Lung (tissue), 12 donors: ENCODE measurements around the gene ZNF488. TPM values are rescaled to one million over a fixed set of nuclear protein-coding genes. Genes with fewer than 3 reads are reported as not detected.

Experiments used
- ATAC-seq: fragments of 200-7000 bp; cut with Tn5 transposase; one replicate; pipeline ENCODE4 v1.9.1; 2020; ENCODE audit warnings: moderate number of reproducible peaks; ENCODE audit not compliant: insufficient read depth, low FRiP score
- DNase-seq, 3 donors: peaks; one replicate each; pipeline ENCODE4 v3.0.0-alpha.2; 2013 to 2017
- H3K27ac ChIP-seq, 2 donors: one replicate each; pipeline ENCODE4 v1.5.1; 2013; ENCODE audit warnings: mild to moderate bottlenecking in 2 of 2, moderate library complexity in 2 of 2, control low read depth in 1 of 2, inconsistent platforms in 1 of 2, low read depth in 1 of 2, low read length in 1 of 2
- H3K27me3 ChIP-seq, 3 donors: one replicate each; pipeline ENCODE4 v1.5.1; 2013; ENCODE audit warnings: low read length in 2 of 3; ENCODE audit not compliant: control insufficient read depth in 3 of 3, insufficient read depth in 3 of 3
- H3K36me3 ChIP-seq, 4 donors: one replicate each; pipeline ENCODE4 v1.5.1; 2013; ENCODE audit warnings: low read length in 4 of 4, mild to moderate bottlenecking in 1 of 4, moderate library complexity in 1 of 4; ENCODE audit not compliant: control insufficient read depth in 4 of 4, insufficient read depth in 4 of 4
- H3K4me1 ChIP-seq, 5 donors: one replicate each; pipeline ENCODE4 v1.5.1; 2013; ENCODE audit warnings: low read length in 5 of 5, mild to moderate bottlenecking in 2 of 5, moderate library complexity in 1 of 5; ENCODE audit not compliant: control insufficient read depth in 5 of 5, insufficient read depth in 5 of 5
- H3K4me3 ChIP-seq: one replicate; pipeline ENCODE4 v1.5.1; 2013; ENCODE audit warnings: mild to moderate bottlenecking, control low read depth, moderate library complexity
- H3K9ac ChIP-seq, 2 donors: one replicate each; pipeline ENCODE4 v1.5.1; 2013; ENCODE audit warnings: low read length in 2 of 2, control low read depth in 1 of 2; ENCODE audit not compliant: insufficient read depth in 1 of 2
- H3K9me3 ChIP-seq, 4 donors: one replicate each; pipeline ENCODE4 v1.5.1; 2013; ENCODE audit warnings: low read length in 3 of 4, mild to moderate bottlenecking in 1 of 4, moderate library complexity in 1 of 4; ENCODE audit not compliant: control insufficient read depth in 4 of 4, insufficient read depth in 3 of 4
- WGBS, 2 donors: extraction: QIAGEN DNeasy Blood & Tissue Kit; methylation state at CpG; one replicate each; pipeline ENCODE4 v1.1.7; 2013; 5-methylcytosine and 5-hydroxymethylcytosine counted together
- polyA plus RNA-seq, 2 donors: library from polyadenylated mRNA; stranded (reverse); fragments of 200-250 nt; gene quantifications; one replicate each; pipeline ENCODE4 v1.2.1, GENCODE V29; 2013
- total RNA-seq, 2 donors: library from RNA; depleted of rRNA in 1 of 2; stranded (reverse); fragments of >200 nt in 1 of 2; gene quantifications; one replicate each; pipeline ENCODE4 v1.2.1, GENCODE V29; 2014 to 2021
- TF ChIP-seq, protein P1 (sequence below): IDR thresholded peaks from 2 replicates; pipeline ENCODE4 v1.5.1; 2012; ENCODE audit warnings: mild to moderate bottlenecking; ENCODE audit errors: control extremely low read depth, extremely low read depth
- donor health status: control.
- donor health status: control.
- donor health status: Bipolar disorder and iron deficiency.
- donor health status: healthy.
- donor health status: DM: yes; HTN: yes; CAD: no.

ZNF488 gene
- total and polyA plus RNA-seq, 4 donors, result 0.15 to 0.64 (median 0.42) TPM

DNA sequence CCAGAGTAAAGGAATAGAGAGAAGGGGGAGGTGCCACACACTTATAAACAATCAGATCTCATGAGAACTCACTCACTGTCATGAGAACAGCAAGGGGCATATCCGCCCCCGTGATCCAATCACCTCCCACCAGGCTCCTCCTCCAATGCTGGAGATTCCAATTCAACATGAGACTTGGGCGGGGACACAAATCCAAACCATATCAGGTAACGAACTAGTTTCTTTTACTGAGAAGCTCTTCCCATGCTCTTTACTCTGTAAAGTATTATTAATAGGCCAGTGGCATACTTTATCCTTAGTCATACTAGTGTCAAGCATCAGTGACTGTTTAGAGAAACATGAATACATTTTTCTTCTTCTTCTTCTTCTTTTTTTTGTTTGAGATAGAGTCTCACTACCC, 39.4 kb upstream of the ZNF488 start:
- no peak overlapping the region for H3K9ac ChIP-seq
- H3K36me3 ChIP-seq, result no peaks in the 10 kb centered on the region
- no peaks in the 10 kb centered on the region for H3K9me3 ChIP-seq
- DNase-seq (no peak), ATAC-seq (no peak)
- H3K27ac ChIP-seq, result no peak overlapping the region
- H3K4me3 ChIP-seq, result no peak overlapping the region
- WGBS, 2 donors, result 80 to 86% methylated on average over 4 of the region's 4 CpGs
- H3K27me3 ChIP-seq, result no peaks in the 10 kb centered on the region
- no peaks in the 10 kb centered on the region for H3K4me1 ChIP-seq
- TF ChIP-seq, protein P1, sequence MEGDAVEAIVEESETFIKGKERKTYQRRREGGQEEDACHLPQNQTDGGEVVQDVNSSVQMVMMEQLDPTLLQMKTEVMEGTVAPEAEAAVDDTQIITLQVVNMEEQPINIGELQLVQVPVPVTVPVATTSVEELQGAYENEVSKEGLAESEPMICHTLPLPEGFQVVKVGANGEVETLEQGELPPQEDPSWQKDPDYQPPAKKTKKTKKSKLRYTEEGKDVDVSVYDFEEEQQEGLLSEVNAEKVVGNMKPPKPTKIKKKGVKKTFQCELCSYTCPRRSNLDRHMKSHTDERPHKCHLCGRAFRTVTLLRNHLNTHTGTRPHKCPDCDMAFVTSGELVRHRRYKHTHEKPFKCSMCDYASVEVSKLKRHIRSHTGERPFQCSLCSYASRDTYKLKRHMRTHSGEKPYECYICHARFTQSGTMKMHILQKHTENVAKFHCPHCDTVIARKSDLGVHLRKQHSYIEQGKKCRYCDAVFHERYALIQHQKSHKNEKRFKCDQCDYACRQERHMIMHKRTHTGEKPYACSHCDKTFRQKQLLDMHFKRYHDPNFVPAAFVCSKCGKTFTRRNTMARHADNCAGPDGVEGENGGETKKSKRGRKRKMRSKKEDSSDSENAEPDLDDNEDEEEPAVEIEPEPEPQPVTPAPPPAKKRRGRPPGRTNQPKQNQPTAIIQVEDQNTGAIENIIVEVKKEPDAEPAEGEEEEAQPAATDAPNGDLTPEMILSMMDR, result no peak

DNA sequence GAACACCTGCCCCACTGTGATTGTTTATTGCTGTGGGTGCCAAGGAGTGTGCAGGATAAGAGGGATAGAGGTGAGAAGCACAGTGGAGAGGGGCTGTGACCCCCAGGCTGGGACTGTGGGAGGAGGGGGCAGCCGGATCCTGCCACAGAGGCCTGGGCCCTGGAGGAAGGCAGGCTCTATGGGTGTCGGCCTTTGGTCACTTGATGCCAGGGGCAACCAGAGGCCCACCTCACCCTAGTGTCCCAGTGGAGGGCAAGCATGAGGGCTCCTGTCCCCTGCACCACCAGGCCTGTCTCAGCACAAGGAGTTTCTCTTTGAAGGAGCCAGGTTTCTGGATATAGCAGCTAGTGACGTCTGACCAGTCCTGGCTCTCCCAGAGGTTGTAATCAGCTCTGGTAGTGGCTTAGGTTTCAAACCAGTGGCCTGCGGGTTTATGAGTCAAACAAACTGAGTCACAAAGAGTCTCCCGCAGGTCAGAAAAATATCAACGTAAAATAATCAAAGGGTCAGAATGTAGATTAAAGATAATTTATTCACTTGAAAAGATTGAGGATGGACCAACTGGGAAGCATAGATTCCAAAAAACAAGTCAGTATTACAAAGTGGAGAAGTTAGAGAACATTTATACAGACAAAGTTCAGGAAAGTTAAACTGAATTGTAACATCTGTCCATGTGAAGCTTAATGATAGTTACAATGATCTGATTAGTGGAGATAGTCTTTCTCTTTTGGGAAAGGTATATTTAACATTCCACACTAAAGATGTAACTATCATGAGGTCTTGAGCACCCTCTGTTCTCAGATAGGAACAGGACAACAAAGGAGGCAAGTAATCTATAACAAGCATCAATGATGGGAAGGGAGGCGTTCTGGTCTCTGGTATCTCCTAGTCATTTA, 37.2 kb upstream of the ZNF488 start:
- WGBS, 2 donors, result 93 to 96% methylated on average over 7 of the region's 7 CpGs
- DNase-seq (no peak), ATAC-seq (no peak)

DNA sequence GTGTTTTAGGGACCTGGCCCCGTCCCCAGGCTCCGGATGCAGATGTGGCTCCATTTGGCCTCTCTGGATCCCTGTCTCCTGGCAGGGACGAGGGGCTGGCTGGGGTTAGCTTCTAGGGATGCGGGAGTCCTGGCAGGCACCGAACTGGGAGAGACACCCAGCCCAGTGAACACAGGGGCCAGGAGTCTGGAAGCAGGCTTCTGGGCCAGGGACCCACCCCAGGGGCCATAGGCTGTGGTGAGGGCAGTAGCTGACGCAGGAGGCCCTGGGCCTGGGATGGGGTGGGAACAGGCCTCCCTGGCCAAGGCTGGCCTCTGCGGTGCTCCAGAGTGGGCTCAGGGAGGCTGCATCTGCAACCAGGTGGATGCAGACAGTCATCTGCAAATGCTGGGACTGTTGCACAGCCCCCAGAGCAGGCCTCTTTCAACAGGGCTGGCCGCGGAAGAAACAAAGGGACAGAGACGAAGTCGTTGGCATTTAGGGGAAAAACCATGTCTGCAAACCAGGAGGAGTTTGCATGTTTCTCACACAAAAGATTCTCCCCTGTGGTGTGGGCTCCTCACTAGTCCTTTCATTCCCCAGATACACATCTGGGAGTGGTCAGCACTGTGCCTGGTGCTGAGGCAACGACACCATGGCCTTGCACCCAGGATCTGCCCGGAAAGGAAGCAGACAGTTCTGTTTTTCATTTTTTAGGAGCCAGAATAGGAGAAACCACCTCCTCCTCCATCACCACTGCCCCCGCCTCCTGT, 36.4 kb upstream of the ZNF488 start:
- H3K4me3 ChIP-seq, result no peak overlapping the region
- DNase-seq, result no peak
- H3K4me1 ChIP-seq, result no peaks in the 10 kb centered on the region
- TF ChIP-seq, protein P1, result no peak
- no peak overlapping the region for H3K27ac ChIP-seq
- WGBS, 2 donors, result 89 to 91% methylated on average over 14 of the region's 14 CpGs
- H3K9me3 ChIP-seq, result no peaks in the 10 kb centered on the region
- no peaks in the 10 kb centered on the region for H3K27me3 ChIP-seq
- no peaks in the 10 kb centered on the region for H3K36me3 ChIP-seq
- no peak overlapping the region for H3K9ac ChIP-seq
- ATAC-seq, result no peak

More for the DNA sequence above, 37.2 kb upstream of the ZNF488 start:
- H3K36me3 ChIP-seq, result no peaks in the 10 kb centered on the region
- no peak overlapping the region for H3K9ac ChIP-seq
- no peaks in the 10 kb centered on the region for H3K9me3 ChIP-seq
- no peak overlapping the region for H3K4me3 ChIP-seq
- TF ChIP-seq, protein P1, result no peak
- H3K27ac ChIP-seq, result no peak overlapping the region
- H3K27me3 ChIP-seq, result no peaks in the 10 kb centered on the region
- no peaks in the 10 kb centered on the region for H3K4me1 ChIP-seq
